Measurements from ENCODE around the gene TBC1D22B.

- TF ChIP-seq EP300 (IDR thresholded peaks at IDR 0.05) (no peak), CTCF (IDR thresholded peaks at IDR 0.05) (no peak), POLR2A (IDR thresholded peaks at IDR 0.05) (no peak)
Observed at GRCh38 chr6:37321516-37322415, 64.2 kb downstream of the TBC1D22B start.
